ENCODE measurements around the gene CHD3. TPM values are rescaled to one million over a fixed set of nuclear protein-coding genes. Genes with fewer than 3 reads are reported as not detected.
A peak's percentile ranks its signal among the peaks of the same experiment; 100 is the strongest.

The CHD3 gene
- polyA plus RNA-seq (2011; rRNA removed) (43.5 and 49.1 TPM in 2 replicates), polyA minus RNA-seq (2011; rRNA and poly(A)+ RNA removed) (67.4 and 108 TPM in 2 replicates)

- DNase-seq (ENCODE audit: low read depth) = no peak
- Histone ChIP-seq H3K27me3 (ENCODE audit: control insufficient read depth, insufficient read depth, low read length) (no peaks in the 10 kb centered on the region), H3K36me3 (ENCODE audit: control insufficient read depth, insufficient read depth, low read length) (peaks cover 16% of the 10 kb centered on the region), H3K4me3 (ENCODE audit: low read depth, low read length) (peak within 1 kb of the TSS; percentile 50)
- TF ChIP-seq CTCF (IDR thresholded peaks at IDR 0.05; ENCODE audit: insufficient read depth, low read depth, low read length) = no peak
- CTCF ChIA-PET = interaction anchor here (0.8 to 2.7 kb wide), 7 partner anchors 10 to 271 kb away, joined by 3 to 9 read pairs (median 4); partner anchors contain the start of gene RNF227
- POLR2A ChIA-PET = no interaction called here
Measured at GRCh38 chr17:7888184-7888920, at the start of gene CHD3. Gene CHD3 (plus strand): TSS chr17:7888789. CDS start chr17:7889001, 212 bp downstream.

DNA sequence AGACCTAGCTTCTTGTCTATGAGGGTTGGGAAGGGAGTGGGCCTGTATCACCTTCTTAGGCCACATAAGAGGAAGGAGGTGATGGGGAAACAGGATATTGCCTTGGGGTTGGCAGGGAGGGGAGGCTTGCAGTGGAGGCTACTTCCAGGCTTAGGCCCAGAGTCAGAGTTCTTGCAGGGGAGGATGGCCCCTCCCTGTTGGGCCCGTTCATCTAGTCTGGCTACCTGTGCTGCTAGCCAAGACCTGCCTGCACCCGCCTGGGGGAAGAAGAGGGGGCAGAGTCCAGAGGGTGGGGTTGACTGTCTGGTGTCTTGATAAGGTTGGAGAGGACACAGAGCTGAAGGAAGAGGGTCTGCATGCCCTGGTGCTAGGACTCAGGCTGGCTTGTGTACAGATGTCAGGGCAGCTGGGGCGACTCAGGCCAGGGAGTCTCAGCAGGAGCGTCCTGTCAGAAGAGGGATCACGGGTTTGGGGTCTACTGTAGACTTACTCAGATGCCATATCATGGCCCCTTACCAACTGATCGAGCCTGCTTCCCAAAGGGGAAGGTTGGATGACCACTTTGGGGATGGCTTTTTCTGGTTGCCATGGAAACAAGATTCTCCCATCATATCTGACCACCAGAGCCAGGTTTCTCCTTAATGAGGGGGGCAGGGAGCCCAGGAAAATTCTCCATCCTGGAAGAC lies 49.3 kb upstream of the CHD3 start:
- no peak for TF ChIP-seq CTCF (IDR thresholded peaks at IDR 0.05; ENCODE audit: insufficient read depth, low read depth, low read length)
- Histone ChIP-seq H3K36me3 (ENCODE audit: control insufficient read depth, insufficient read depth, low read length) (peaks cover 5% of the 10 kb centered on the region; the same call in 1 of the 2 replicates), H3K4me3 (ENCODE audit: low read depth, low read length) (peak overlapping the region; percentile 85; the same call in 1 of the 2 replicates), H3K27me3 (ENCODE audit: control insufficient read depth, insufficient read depth, low read length) (no peaks in the 10 kb centered on the region)
- CTCF ChIA-PET = interaction anchor here (1.3 to 1.9 kb wide), 3 partner anchors 21 to 149 kb away, joined by 3 to 7 read pairs (median 5); no protein-coding TSS in a partner anchor
- POLR2A ChIA-PET = interaction anchor here (0.5 kb wide), 1 partner anchor 217 kb away, joined by 4 read pairs; no protein-coding TSS in a partner anchor
- no peak for DNase-seq (ENCODE audit: low read depth)

DNA sequence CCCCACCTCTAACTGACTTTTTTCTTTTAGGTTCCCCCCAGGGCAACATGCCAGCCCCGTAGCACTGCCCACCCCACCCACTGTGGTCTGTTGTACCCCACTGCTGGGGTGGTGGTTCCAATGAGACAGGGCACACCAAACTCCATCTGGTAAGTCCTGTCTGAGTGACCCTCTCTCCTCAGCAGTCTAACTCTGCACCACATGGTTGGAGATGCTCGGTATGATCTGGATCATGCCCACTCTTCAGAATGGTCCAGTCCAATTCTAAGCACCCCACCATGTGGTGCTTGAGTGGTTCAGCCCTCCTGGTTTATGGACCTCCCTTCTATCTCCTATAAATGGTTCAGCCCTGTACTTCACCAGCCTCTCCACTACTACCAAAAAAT lies 48.7 kb upstream of the CHD3 start:
- TF ChIP-seq CTCF (IDR thresholded peaks at IDR 0.05; ENCODE audit: insufficient read depth, low read depth, low read length) = no peak
- H3K4me3 ChIP-seq (ENCODE audit: low read depth, low read length) = no peak overlapping the region
- POLR2A ChIA-PET = no interaction called here

GRCh38 chr17:7840441-7840840 lies 48.1 kb upstream of the CHD3 start:
- no peak for DNase-seq (ENCODE audit: low read depth)
- Histone ChIP-seq H3K27me3 (ENCODE audit: control insufficient read depth, insufficient read depth, low read length) (no peaks in the 10 kb centered on the region), H3K4me3 (ENCODE audit: low read depth, low read length) (no peak overlapping the region), H3K36me3 (ENCODE audit: control insufficient read depth, insufficient read depth, low read length) (peaks cover 8% of the 10 kb centered on the region)
- TF ChIP-seq CTCF (IDR thresholded peaks at IDR 0.05; ENCODE audit: insufficient read depth, low read depth, low read length) = no peak
- POLR2A ChIA-PET = no interaction called here
- CTCF ChIA-PET = interaction anchor here (0.8 to 1.1 kb wide), 3 partner anchors 31 to 345 kb away, joined by 3 read pairs; no protein-coding TSS in a partner anchor

More for the DNA sequence above, 48.7 kb upstream of the CHD3 start:
- Histone ChIP-seq H3K27me3 (ENCODE audit: control insufficient read depth, insufficient read depth, low read length) (no peaks in the 10 kb centered on the region), H3K36me3 (ENCODE audit: control insufficient read depth, insufficient read depth, low read length) (peaks cover 5% of the 10 kb centered on the region)
- CTCF ChIA-PET = interaction anchor here (1.3 kb wide), 1 partner anchor 96 kb away, joined by 3 read pairs; no protein-coding TSS in a partner anchor
- no peak for DNase-seq (ENCODE audit: low read depth)

- CTCF ChIA-PET = interaction anchor here (0.8 to 1.1 kb wide), 3 partner anchors 31 to 345 kb away, joined by 3 read pairs; no protein-coding TSS in a partner anchor
- POLR2A ChIA-PET = no interaction called here
- H3K27me3 ChIP-seq (ENCODE audit: control insufficient read depth, insufficient read depth, low read length) = no peaks in the 10 kb centered on the region
- no peak for DNase-seq (ENCODE audit: low read depth)
- TF ChIP-seq CTCF (IDR thresholded peaks at IDR 0.05; ENCODE audit: insufficient read depth, low read depth, low read length) = no peak
- H3K36me3 ChIP-seq (ENCODE audit: control insufficient read depth, insufficient read depth, low read length) = peaks cover 10% of the 10 kb centered on the region
- H3K4me3 ChIP-seq (ENCODE audit: low read depth, low read length) = no peak overlapping the region
Measured at GRCh38 chr17:7840875-7841274, 47.7 kb upstream of the CHD3 start.
